GOT3 (cell line): ENCODE data around the gene PPP1R1B.
"Not testable (repeated sequence)": the region's sequence is repeated elsewhere in the genome, so short reads cannot be mapped to it uniquely, and the experiment has no call there.

Source experiments
- DNase-seq: peaks from one replicate; lab custom pipeline; 2025; ENCODE audit warnings: mixed read lengths; lab: John Stamatoyannopoulos, UW

The PPP1R1B gene

DNA sequence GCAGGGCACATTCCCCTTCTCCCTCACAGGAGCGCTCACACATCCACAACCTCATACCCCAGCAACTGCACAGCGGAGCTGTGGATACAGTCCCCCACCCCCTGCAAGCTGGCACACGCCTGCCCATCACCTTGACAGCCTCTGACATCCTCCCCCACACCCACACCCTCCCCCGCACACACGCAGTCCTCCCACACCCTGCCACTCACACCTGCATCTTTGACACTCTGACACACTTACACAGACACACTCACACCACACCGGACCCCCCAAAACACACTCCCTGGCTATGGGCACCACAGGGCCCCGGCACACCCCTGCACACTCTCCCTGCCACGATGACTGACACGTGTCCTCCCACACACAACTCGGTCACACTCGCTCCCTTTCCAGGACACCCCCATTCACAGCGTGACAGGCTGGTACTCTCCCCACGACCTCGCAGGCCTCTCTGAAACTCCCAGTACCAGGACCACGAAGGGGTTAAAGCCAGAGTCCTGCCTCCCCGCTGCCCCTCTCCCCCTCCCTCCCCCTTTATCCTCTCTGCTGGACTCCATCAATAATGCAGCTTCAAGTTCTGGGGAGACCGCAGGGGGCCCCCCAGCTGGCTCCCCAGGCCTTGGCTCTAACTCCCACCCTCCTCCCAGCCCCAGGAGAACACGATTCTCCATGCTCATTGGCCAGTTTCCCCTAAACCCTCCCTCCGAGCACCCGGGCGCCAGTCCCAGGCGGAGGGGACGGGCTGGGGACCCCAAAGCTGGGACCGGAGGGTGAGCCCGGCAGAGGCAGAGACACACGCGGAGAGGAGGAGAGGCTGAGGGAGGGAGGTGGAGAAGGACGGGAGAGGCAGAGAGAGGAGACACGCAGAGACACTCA is at the start of gene PPP1R1B:
Gene PPP1R1B, plus strand, starts transcription at position 782 of the 876 bp plus-strand sequence. CDS start 441 bp downstream, outside the sequence.
- DNase-seq = no peak

DNA sequence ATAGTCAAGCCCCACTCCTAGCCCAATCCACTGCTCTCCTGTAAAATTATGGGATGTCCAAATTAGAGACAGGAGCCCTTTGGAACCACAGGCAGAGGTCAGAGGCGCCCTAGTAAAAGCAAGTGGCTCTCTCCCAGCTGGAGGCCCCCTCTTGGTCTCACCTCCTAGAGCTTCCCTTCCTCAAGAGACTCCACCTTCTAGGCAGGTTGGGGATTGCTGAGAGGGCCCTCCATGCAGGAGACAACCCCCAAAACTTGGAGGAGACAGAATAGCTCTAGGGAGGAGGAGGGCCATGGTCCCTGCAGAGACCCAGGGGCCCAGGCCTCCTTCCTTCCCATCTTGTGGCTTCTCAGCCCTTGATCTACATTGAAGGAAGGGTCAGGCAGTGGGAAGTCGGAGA is 48.5 kb upstream of the PPP1R1B start:
- no peak for DNase-seq

DNA sequence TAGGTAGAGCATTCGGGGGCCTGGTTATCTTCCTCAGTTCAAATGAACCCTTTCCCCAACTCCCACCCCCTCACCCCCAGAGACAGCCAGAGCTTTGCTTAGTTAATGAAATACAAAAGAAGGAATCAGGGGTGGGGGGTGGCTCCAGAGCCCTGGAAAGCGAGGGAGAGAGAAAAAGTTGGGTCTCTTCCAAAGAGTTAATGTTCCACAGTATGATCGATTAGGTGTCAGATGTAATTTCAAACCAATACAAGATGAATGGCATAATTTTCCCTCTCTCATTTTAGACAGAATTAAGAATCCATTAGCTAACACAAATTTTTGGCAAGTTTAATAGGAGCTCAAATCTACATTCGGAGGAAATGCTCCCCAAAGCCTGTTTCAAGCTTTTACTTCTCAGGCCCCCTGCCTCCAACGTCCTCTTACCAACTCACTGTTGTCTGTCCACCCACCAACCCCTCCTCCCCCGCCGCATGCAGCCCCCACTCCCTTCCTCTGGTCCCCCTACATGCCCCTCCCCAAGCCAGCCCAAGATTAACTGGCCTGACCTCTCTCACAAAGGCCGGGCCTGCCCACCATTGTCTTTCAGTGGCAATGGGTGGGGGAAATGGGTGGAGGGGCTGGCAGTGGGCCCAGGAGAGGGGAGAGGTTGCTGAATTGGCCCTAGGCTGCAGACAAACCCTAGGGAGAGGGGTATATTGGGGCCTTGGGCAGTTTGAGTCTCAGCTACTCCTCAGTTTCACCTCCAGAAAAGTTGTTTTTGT is 47.3 kb upstream of the PPP1R1B start:
- no peak for DNase-seq

DNA sequence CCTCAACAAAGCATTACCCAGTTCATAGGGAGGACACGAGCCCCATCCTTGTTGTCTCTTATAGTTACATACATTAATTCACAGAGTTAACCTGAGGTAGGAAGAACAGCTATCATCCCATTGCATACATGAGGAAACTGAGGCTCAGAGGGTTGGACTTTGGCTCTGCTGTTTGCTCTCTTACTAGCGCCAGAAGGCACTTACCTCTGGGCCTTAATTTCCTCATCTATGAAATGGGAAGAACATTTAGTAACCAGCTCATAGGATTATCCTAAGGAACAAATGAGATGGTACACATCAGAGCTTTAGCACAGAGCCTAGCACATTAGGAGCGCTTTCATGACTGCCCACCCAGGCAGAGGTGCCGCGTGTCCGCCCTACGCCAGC is 46.7 kb upstream of the PPP1R1B start:
- DNase-seq = no peak

DNA sequence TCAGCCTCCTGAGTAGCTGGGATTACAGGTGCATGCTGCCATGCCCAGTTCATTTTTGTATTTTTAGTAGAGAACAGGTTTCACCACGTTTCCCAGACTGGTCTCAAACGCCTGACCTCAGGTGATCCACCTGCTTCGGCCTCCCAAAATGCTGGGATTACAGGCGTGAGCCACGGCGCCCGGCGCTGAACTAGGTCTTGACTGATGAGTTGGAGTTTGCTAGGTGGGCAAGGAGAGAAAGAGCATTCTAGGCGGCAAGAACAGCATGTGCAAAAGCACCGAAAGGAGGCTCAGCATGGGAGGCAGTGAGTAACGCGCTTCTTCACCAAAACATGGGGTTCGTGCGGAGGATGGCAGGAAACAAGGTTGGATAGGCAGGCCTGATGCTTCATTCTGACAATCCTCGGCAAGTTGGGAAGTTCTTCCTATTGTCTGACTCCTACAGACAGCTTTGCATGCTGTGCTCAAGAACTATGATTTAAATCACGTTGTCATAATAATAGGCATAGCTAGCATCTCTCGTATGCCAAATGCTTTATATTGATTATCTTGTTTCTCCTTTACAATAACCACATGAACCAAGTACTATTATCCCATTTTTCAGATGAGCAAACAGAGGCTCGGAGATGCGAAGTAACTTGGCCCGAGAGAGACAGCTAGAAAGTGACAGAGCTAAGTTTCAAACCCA is 45.5 kb upstream of the PPP1R1B start:
- DNase-seq = no peak

DNA sequence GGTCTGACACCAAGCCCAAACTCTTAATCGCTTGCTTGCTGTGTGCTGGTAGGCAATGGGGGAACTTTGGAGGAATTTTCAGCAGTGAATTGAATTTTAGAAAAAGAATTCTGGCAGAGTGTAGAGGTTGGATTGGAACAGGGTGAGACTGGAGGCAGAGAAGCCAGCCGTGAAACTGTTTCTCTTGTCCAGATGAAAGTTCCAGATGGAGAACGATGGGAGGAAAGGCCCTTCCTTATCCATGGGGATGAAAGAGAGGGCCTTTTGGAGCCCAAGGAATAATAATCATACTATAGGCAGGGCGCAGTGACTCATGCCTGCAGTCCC is 45.0 kb upstream of the PPP1R1B start:
- no peak for DNase-seq

DNA sequence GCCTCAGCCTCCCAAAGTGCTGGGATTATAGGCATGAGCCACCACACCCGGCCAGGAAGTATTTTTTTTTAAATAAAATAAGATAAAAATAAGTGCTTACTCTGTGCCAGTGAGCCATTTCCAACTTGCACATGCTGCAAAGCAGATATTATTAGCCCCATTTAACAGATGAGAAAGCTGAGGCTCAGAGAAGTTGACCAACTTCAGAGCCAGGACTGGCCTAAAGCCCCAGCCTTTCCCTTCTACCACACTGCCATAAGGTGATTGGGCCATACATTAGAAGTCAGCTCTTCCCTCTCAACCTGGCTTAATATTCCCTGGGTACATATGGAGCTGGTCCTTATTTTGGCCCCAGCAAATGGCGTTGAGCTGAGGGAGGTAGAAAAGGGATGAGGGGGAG is 44.1 kb upstream of the PPP1R1B start:
- no peak for DNase-seq

DNA sequence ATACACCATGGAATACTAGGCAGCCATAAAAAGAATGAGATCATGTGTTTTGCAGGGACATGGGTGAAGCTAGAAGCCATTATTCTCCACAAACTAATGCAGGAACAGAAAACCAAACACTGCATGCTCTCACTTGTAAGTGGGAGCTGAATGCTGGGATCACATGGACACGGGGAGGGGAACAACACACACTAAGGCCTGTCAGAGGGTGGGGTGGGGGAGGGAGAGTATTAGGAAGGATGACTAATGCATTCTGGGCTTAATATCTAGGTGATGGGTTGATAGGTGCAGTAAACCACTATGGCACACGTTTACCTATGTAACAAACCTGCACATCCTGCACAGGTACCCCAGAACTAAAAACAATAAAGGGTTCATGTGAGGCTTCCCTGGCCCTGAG is 36.6 kb upstream of the PPP1R1B start:
- DNase-seq = not testable (repeated sequence)

DNA sequence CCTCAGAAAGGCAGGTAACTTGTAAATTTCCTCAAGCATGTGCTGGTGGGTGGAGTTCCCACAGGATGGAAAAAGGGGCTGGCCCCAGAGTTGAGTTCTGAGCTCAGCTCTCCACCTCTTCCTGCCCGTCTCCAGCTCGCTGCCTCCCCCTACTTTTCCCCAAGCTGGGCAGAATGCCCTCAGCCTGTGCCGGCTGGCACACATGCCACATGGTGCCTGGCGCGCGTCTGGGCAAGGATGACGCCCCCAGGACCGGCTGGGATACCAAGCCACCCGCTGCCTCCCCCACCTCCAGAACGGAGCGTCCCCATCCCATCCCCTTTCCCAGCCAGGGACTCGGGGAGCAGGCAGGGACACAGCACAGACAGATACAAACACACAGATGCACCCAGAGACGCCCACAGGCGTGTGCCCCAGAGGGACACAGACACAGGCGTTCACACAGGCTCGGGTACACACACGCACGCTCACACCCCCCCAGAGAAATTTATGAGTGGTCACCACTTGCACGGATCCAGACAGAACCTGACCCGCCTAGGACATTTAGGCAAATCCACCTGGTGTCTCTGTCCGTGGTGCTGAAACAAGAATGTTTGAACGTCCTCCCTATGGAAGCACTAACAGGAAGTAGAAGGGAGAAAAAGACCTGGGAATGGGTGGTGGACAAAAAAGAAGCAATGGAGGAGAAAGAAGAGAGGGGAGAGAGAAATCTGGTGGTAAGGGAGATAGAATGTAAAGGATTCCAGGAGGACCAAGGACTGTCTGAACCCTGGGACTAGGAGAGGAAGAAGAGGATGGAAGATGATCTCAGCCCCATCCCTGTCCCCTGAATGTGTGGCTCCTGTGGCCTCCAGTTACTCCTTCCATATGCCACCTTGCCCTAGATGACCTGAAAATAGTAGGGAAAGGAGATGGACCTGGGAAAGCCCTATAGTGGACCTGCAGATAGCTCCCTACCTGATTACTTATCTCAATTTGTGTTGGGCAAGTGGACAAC is 34.5 kb upstream of the PPP1R1B start:
- DNase-seq = no peak

DNA sequence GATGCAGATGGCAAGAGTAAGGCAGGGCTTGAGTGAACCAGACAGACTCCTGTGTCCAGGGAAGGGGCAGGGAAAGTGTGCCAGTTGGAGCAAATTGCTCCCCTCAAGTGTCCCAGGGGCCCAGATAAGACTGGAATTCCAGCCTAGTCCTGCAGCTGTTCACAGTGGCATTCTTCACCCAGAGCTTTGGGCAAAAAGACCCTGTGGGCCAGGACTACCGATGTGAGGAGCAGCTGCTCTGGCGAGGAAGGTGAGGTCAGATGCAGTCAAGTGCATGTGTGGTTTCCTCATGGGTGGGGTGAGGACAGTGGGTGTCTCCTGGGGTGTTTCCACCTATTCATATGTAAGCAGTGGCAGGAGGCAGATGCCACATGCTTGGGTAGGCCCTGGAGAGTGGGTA is 33.4 kb upstream of the PPP1R1B start:
- DNase-seq = no peak

DNA sequence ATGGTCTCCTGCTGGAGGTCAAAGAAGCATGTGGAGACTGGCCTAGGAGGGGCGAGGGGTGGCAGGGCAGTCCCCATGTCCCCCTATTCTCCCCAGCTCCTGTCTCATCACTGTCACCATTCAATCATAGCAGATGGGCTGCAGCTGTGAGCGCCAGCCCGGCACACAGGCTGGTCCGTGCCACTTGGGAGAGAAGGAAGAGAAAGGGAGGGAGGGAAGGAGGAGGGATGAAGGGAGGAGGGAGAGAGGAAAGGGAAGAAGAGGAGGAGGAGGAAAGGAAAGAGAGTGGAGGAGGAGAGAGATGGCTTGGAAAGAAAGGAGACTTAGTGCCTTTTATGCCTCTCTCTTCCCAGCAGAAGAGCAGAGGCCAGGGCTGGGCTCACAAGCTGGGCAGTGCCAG is 31.5 kb upstream of the PPP1R1B start:
- no peak for DNase-seq

DNA sequence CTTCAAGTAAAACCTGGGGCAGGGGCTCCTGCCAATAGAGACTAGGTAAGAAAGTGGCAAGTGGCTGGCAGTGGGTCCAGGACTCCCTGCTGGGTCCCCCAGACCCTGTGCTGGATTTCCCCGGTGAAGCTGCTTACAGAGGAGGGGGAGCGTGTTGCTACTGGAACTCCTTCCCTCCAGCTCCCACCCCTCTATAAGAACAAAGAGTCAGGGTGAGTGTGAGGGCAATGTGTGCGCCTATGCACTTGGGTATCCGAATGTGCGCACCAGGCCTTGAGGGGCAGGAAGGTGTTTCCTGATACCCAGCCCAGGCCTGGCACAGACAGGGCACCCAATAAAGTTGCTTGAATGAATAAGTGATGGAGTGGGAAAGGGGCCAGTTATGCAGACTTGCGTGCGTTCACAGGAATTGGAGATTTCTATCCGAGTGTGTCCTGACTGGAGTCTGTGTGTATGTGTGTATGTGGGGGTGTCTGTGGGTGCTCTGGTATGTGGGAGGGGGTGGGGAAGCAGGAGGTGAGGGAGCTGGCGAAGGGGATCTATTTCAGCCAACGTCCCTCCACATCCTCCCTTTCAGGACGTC is 30.7 kb upstream of the PPP1R1B start:
- DNase-seq = no peak

DNA sequence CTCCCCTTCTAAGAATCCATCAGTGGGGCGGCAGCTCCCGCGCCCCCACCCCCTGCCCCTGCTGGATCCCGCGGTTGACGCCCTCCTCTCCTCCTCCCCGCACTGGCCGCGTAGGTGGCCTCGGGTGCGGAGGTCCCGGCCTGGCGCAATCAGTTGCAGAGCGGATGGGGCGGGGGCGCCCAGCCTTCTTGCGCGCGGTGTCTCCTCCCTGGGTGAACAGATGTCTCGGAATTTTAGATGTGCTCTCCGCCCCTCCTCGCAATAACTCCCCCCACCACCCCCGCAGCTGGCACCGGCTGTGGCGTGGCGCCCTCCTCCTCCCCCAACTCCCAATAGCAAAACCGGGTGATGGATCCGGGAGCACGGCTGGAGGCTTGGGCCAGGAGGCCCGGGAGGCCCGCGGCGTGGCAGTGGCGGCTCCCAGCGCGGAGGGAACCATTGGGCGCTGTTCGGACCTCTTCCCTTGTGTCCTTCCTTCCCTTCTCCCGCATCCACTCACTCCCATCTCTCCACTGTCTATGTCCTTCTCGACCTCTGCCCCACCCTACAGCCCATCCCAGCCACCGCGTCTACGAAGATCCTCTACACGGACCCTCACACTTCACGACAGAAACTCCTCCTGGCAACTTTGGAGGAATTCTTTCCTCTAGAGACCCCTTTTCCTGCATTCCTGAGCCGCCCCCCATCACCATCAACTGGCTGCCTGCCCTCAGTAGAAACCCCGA is 30.0 kb upstream of the PPP1R1B start:
- no peak for DNase-seq

DNA sequence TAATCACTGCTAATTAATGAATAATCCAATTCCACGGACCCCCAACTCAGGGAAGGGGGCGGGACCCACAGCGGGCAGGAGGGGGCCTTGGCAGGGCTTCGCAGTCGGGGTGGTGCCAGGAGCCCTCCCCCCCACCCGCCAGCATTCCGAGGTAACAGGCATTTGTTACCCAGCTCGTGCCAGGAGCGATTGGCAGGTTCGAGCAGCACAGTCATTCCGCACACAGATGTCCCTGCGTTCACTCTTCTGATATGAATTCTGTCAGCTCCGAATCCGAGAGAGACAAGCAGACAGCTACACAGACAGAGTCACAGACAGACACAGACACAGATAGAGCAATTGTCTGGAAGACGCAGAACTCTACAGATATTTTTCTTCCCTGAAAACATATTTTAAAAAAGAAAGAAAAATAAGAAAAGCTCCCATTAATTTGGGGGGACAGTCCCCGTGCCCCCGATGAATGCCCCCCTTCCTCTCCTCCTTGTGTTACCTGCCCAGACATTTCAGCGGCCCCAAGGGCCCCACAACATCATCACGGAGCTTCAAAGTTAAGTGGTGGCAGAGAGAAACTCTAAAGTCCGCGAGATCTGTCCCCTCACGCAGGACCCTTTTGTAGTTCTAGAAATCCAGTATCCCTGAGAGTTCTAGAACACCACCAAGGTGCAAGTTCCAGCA is 29.2 kb upstream of the PPP1R1B start:
- no peak for DNase-seq

DNA sequence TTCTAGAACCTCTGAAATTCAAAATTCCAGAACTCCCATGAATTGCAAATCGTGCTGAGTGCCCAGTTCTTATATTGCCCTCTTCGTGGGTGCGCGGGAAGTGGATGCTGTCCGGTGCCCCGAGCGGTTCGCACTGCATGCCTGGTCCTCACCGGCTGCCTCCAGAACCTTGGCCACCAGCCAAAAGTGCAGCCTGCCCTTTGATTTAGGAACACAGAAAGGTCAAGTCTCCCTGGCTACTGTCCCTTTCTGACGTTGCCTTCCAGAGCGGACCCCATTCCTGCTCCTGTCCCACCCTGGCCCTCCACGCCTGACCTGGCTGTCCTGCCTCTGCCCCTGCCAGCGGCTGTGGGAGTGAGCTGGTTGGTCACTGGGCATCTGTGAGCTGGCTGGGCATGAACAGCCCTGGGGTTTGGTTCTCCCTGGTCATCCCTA is 28.7 kb upstream of the PPP1R1B start:
- no peak for DNase-seq

DNA sequence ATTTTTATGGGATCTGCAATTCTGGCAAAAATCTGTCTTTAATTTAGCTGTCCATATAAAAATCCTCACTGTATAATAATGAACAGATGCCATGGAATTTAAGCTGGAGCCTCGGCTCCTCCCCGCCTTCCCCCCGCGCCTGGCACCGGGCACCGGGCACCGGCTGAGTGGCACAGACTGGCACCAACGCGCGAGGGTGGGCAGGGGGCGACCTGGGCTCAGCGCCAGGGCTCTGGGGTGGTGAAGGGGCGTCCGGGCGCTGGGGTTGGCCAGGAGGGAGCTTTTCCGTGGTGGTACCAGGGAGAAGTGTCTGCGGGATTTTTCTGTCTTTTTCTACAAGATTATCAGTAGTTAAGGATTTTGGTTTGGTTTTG is 28.1 kb upstream of the PPP1R1B start:
- DNase-seq = no peak

DNA sequence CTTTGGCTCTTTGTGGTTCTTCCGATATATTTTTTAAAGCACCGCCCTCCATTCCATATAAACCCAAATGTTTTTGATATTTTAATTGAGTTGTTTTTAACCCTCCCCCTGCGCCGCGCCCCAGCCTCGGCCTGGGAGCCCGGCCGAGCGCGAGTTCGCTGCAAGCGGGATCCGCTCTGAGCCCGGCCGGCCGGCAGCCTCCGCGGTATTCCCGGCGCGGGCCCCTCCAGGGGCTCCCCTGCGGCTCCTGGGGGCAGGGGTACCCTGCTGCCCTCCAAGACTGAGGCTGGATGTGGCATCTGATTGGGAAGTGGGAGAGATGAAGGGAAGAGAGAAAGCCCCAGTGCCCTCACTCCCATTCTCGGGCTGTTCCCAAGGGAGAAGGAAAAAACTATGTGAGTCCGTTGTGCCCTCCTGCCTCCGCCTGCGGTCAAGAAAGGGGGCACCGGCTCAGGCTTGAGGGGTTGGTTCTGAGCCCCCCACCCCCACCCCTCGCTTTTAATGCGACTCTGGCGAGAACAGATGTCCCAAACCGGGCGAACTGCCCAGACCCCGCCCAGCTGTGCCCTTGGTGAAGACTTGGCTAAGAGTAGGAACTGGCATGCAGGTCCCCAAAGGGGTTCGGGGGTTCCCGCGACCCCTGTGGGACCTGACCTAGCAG is 27.6 kb upstream of the PPP1R1B start:
- DNase-seq = no peak

DNA sequence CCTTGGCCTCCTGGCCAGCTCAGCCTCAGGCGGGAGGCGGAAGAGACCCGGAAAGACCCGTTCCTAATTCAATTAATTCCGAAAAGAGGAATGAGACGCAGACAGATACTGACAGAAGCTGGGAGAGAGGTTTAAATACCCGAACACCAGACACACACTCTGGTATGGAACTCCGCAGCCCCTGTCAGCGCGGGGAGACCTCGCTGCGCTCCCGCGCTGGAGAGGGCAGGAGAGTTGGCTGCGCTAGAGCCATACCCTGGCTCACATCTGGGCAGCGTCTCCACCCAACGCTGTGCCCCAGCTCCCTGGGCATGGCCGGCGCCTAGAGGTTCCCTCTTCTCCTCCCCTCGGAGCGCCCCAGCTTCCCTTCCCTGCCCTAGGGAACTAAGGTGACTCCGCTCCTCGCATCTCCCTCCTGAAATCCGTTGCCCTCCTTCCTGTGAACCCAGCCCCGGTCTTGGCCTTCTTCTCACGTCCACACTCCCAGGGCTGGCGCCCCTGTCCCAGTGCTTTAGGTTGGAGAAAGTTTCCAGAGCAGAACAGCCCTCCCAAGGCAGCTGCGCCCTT is 27.0 kb upstream of the PPP1R1B start:
- no peak for DNase-seq
